H9 (cell line): Measurements from ENCODE around the gene DCPS. TPM values are rescaled to one million over a fixed set of nuclear protein-coding genes. Genes with fewer than 3 reads are reported as not detected.
"Not testable (repeated sequence)": the region's sequence is repeated elsewhere in the genome, so short reads cannot be mapped to it uniquely, and the experiment has no call there.

Source experiments
- DNase-seq: peaks from one replicate; pipeline ENCODE4 v3.0.0-alpha.2; 2017
- H2AFZ ChIP-seq: one replicate; pipeline ENCODE4 v1.6.1; 2013; ENCODE audit warnings: mild to moderate bottlenecking, low read length, control low read depth, moderate library complexity
- H2AK5ac ChIP-seq: 2 replicates; pipeline ENCODE4 v1.6.1; 2013; ENCODE audit warnings: low read length, control low read depth, mixed read lengths; ENCODE audit not compliant: insufficient read length
- H2BK120ac ChIP-seq: one replicate; pipeline ENCODE4 v1.6.1; 2013; ENCODE audit warnings: low read depth, mild to moderate bottlenecking, low read length, control low read depth, inconsistent platforms; ENCODE audit not compliant: poor library complexity, severe bottlenecking
- H2BK12ac ChIP-seq: 2 replicates; pipeline ENCODE4 v1.6.1; 2013; ENCODE audit warnings: low read length, control low read depth, mixed read lengths, low read depth; ENCODE audit not compliant: insufficient read length
- H2BK15ac ChIP-seq: 2 replicates; pipeline ENCODE4 v1.6.1; 2013; ENCODE audit warnings: low read depth, low read length, control low read depth
- H2BK20ac ChIP-seq: one replicate; pipeline ENCODE4 v1.6.1; 2013; ENCODE audit warnings: low read depth, mild to moderate bottlenecking, low read length, control low read depth, inconsistent platforms; ENCODE audit not compliant: poor library complexity, severe bottlenecking
- H2BK5ac ChIP-seq: 2 replicates; pipeline ENCODE4 v1.6.1; 2013; ENCODE audit warnings: low read length, control low read depth, mixed read lengths; ENCODE audit not compliant: insufficient read length
- H3K14ac ChIP-seq: 2 replicates; pipeline ENCODE4 v1.6.1; 2013; ENCODE audit warnings: low read length, control low read depth; ENCODE audit not compliant: insufficient read depth
- H3K18ac ChIP-seq: 2 replicates; pipeline ENCODE4 v1.6.1; 2013; ENCODE audit warnings: low read depth, mild to moderate bottlenecking, mixed read lengths, low read length, control low read depth; ENCODE audit not compliant: insufficient read length
- H3K23ac ChIP-seq: 2 replicates; pipeline ENCODE4 v1.6.1; 2013; ENCODE audit warnings: low read length, control low read depth, mixed read lengths, low read depth; ENCODE audit not compliant: insufficient read length
- H3K23me2 ChIP-seq: 2 replicates; pipeline ENCODE4 v1.6.1; 2013; ENCODE audit warnings: low read depth, mild to moderate bottlenecking, mixed read lengths, low read length, control low read depth; ENCODE audit not compliant: insufficient read length, poor library complexity, severe bottlenecking
- H3K27ac ChIP-seq: 2 replicates; pipeline ENCODE4 v1.5.1; 2013; ENCODE audit warnings: low read length, control low read depth, mixed read lengths, low read depth; ENCODE audit not compliant: insufficient read length
- H3K27me3 ChIP-seq: 2 replicates; pipeline ENCODE4 v1.6.1; 2013; ENCODE audit warnings: low read length, control low read depth, inconsistent platforms; ENCODE audit not compliant: insufficient read depth
- H3K4ac ChIP-seq: 2 replicates; pipeline ENCODE4 v1.6.1; 2013; ENCODE audit warnings: low read depth, mild to moderate bottlenecking, control low read depth, inconsistent platforms, low read length, moderate library complexity
- H3K4me1 ChIP-seq: 2 replicates; pipeline ENCODE4 v1.6.1; 2013; ENCODE audit warnings: low read length, control low read depth, inconsistent platforms; ENCODE audit not compliant: insufficient read depth
- H3K4me2 ChIP-seq: 2 replicates; pipeline ENCODE4 v1.6.1; 2013; ENCODE audit warnings: low read length, control low read depth, mixed read lengths; ENCODE audit not compliant: insufficient read length, insufficient read depth
- H3K56ac ChIP-seq: 2 replicates; pipeline ENCODE4 v1.6.1; 2013; ENCODE audit warnings: low read depth, mild to moderate bottlenecking, mixed read lengths, low read length, control low read depth; ENCODE audit not compliant: insufficient read length
- H3K79me1 ChIP-seq: 2 replicates; pipeline ENCODE4 v1.6.1; 2013; ENCODE audit warnings: low read depth, mild to moderate bottlenecking, moderate library complexity, low read length, control low read depth, inconsistent platforms; ENCODE audit not compliant: insufficient read depth, poor library complexity, severe bottlenecking
- H3K79me2 ChIP-seq: 2 replicates; pipeline ENCODE4 v1.6.1; 2013; ENCODE audit warnings: low read length, control low read depth, inconsistent platforms; ENCODE audit not compliant: insufficient read depth
- H3K9ac ChIP-seq: 2 replicates; pipeline ENCODE4 v1.6.1; 2013; ENCODE audit warnings: low read length, control low read depth, mixed read lengths; ENCODE audit not compliant: insufficient read length; ENCODE audit errors: extremely low read depth
- H3K9me3 ChIP-seq: one replicate; pipeline ENCODE4 v1.6.1; 2013; ENCODE audit warnings: low read depth, low read length, inconsistent platforms; ENCODE audit not compliant: control insufficient read depth
- H3T11ph ChIP-seq: one replicate; pipeline ENCODE4 v1.6.1; 2013; ENCODE audit warnings: mild to moderate bottlenecking, low read length, control low read depth, inconsistent platforms
- H4K20me1 ChIP-seq: one replicate; pipeline ENCODE4 v1.6.1; 2013; ENCODE audit not compliant: control insufficient read depth, insufficient read length, insufficient read depth
- H4K5ac ChIP-seq: 2 replicates; pipeline ENCODE4 v1.6.1; 2013; ENCODE audit warnings: low read depth, mild to moderate bottlenecking, mixed read lengths, low read length, control low read depth; ENCODE audit not compliant: insufficient read length
- H4K8ac ChIP-seq: replicated peaks from 2 replicates; pipeline ENCODE4 v1.6.1; 2013; ENCODE audit warnings: low read length, control low read depth, mixed read lengths, low read depth; ENCODE audit not compliant: insufficient read length
- H4K91ac ChIP-seq: 2 replicates; pipeline ENCODE4 v1.6.1; 2013; ENCODE audit warnings: low read depth, mild to moderate bottlenecking, moderate library complexity, mixed read lengths, low read length, control low read depth; ENCODE audit not compliant: insufficient read length
- H3K27ac Mint-ChIP-seq, 3 experiments: 2 replicates in 2 of 3; 3 replicates in 1 of 3; pipeline ENCODE4 v1.8.0; 2020 to 2021; ENCODE audit warnings: mixed read lengths in 3 of 3, mild to moderate bottlenecking in 1 of 3, moderate library complexity in 1 of 3
- H3K27me3 Mint-ChIP-seq: 2 replicates; pipeline ENCODE4 v1.8.0; 2021; ENCODE audit warnings: low read depth, mild to moderate bottlenecking, moderate library complexity, mixed read lengths
- H3K36me3 Mint-ChIP-seq, 3 experiments: 2 replicates in 2 of 3; 3 replicates in 1 of 3; pipeline ENCODE4 v1.8.0; 2020 to 2021; ENCODE audit warnings: low read depth in 3 of 3, mixed read lengths in 3 of 3; ENCODE audit not compliant: insufficient read depth in 1 of 3
- H3K4me1 Mint-ChIP-seq, 2 experiments: 2 replicates each; pipeline ENCODE4 v1.8.0; 2020; ENCODE audit warnings: mixed read lengths in 2 of 2
- H3K4me3 Mint-ChIP-seq, 2 experiments: 2 replicates in 1 of 2; 3 replicates in 1 of 2; pipeline ENCODE4 v1.8.0; 2020 to 2021; ENCODE audit warnings: mild to moderate bottlenecking in 2 of 2, mixed read lengths in 2 of 2, moderate library complexity in 1 of 2
- H3K9me3 Mint-ChIP-seq, 2 experiments: 2 replicates in 1 of 2; 3 replicates in 1 of 2; pipeline ENCODE4 v1.8.0; 2020; ENCODE audit warnings: mild to moderate bottlenecking in 2 of 2, mixed read lengths in 2 of 2, moderate library complexity in 1 of 2
- WGBS: extraction: QIAGEN DNeasy Blood & Tissue Kit; methylation state at CpG from one replicate; pipeline ENCODE4 v1.1.7; 2013; ENCODE audit warnings: missing lambda C conversion rate, low lambda C conversion rate, mixed read lengths; ENCODE audit not compliant: insufficient read length; ENCODE audit errors: extremely low coverage; 5-methylcytosine and 5-hydroxymethylcytosine counted together
- total RNA-seq: library from RNA; stranded (reverse); gene quantifications from 2 replicates; pipeline ENCODE4 v1.2.1, GENCODE V29; 2021
- TF ChIP-seq, protein P1 (sequence below): fragments of 200-600 bp; sonication (generic); conservative IDR thresholded peaks from 3 replicates; pipeline ENCODE4 v1.8.0; 2021; ENCODE audit warnings: antibody characterized with exemption, mild to moderate bottlenecking

The DCPS gene
- total RNA-seq, 1 experiment from 2014 or later: 27.7 TPM

DNA sequence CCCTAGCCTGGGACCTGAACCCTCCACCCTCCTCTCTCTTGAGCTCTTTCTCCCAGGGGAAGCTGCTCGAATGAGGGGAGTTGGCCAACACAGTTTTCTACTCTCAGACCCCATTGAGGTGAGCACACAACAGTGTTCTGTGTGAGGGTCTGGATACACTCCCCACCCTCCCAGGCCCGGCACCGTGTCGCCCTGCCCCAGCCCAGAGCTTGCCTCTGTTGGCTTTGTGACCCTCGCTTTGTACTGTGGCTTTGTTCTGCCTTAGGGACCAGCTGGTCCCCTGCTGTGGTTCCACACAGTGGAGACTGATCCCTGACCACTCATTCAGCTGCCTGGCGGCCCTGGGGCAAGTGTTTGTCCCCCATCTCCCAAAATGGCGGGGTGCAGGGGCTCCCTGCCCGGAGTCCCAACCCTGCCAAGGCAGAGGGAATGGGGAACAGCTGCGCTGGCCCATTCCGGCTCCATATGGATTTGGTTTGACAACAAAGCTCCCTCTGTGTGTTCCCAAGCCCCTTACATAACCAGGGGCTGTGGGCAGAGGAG is 59.9 kb downstream of the DCPS start:
- no peaks in the 10 kb centered on the region for H3K23me2 ChIP-seq
- no peaks in the 10 kb centered on the region for H3K36me3 Mint-ChIP-seq
- no peak overlapping the region for H3K4me2 ChIP-seq

DNA sequence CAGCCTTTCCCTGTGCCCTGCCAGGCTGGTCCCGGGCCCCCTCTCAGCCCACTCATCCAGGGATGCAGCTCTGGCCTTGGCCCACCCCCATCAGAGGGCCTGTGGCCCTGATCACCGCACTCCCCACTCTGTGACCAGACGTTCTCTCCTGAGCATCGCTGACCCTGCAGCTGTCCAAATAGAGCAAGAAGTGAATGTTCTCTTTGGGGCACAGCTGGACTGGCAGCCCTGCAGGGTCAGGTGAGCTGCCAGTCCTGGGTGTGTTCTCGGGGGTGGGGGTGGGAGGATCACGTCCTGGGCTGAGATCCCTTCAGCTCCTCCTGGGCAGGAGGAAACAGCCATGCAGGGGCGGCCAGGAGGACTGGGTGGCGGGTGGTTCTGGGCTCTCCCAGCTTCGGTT is 60.9 kb downstream of the DCPS start:
- H3K27ac ChIP-seq, H3T11ph ChIP-seq, H3K27me3 ChIP-seq, H3K9me3 ChIP-seq, H3K9me3 Mint-ChIP-seq, H2BK120ac ChIP-seq, H4K20me1 ChIP-seq, H2AFZ ChIP-seq, DNase-seq, H2AK5ac ChIP-seq, H3K4me3 Mint-ChIP-seq, H3K79me1 ChIP-seq, H3K27ac Mint-ChIP-seq, H4K91ac ChIP-seq, H3K36me3 Mint-ChIP-seq, H2BK5ac ChIP-seq, H2BK15ac ChIP-seq, H2BK20ac ChIP-seq, H3K4ac ChIP-seq, H3K14ac ChIP-seq, H2BK12ac ChIP-seq, H3K27me3 Mint-ChIP-seq, H4K5ac ChIP-seq, H4K8ac ChIP-seq, H3K9ac ChIP-seq, H3K56ac ChIP-seq, H3K4me2 ChIP-seq, H3K23ac ChIP-seq, H3K18ac ChIP-seq, H3K23me2 ChIP-seq, H3K4me1 ChIP-seq, H3K79me2 ChIP-seq: not testable (repeated sequence)
- peaks cover 29 to 48% of the 10 kb centered on the region in 2 experiments for H3K4me1 Mint-ChIP-seq
- no CpG with 5 or more reads among the region's 9 CpGs for WGBS

More for the DNA sequence above, 59.9 kb downstream of the DCPS start:
- Histone ChIP-seq H2BK15ac (no peak overlapping the region), H3K9ac (no peak overlapping the region), H3K56ac (no peak overlapping the region), H3T11ph (no peak overlapping the region), H3K23ac (no peak overlapping the region), H3K4ac (no peak overlapping the region), H3K4me1 (no peaks in the 10 kb centered on the region; the same call in 1 of the 2 replicates), H4K5ac (no peak overlapping the region), H3K79me2 (no peaks in the 10 kb centered on the region), H4K91ac (no peak overlapping the region), H2BK5ac (no peak overlapping the region), H4K20me1 (no peaks in the 10 kb centered on the region), H3K9me3 (no peaks in the 10 kb centered on the region), H2BK20ac (no peak overlapping the region), H2AK5ac (no peak overlapping the region), H4K8ac (no peak overlapping the region), H2BK120ac (no peak overlapping the region), H3K27me3 (no peaks in the 10 kb centered on the region), H2AFZ (no peak overlapping the region), H3K18ac (no peak overlapping the region), H3K14ac (no peak overlapping the region), H3K27ac (no peak overlapping the region), H2BK12ac (no peak overlapping the region), H3K79me1 (no peaks in the 10 kb centered on the region)
- DNase-seq: no peak
- H3K27me3 Mint-ChIP-seq: no peaks in the 10 kb centered on the region
- H3K4me1 Mint-ChIP-seq: peaks cover 27 to 49% of the 10 kb centered on the region in 2 experiments
- no peak overlapping the region for H3K27ac Mint-ChIP-seq
- TF ChIP-seq, protein P1, sequence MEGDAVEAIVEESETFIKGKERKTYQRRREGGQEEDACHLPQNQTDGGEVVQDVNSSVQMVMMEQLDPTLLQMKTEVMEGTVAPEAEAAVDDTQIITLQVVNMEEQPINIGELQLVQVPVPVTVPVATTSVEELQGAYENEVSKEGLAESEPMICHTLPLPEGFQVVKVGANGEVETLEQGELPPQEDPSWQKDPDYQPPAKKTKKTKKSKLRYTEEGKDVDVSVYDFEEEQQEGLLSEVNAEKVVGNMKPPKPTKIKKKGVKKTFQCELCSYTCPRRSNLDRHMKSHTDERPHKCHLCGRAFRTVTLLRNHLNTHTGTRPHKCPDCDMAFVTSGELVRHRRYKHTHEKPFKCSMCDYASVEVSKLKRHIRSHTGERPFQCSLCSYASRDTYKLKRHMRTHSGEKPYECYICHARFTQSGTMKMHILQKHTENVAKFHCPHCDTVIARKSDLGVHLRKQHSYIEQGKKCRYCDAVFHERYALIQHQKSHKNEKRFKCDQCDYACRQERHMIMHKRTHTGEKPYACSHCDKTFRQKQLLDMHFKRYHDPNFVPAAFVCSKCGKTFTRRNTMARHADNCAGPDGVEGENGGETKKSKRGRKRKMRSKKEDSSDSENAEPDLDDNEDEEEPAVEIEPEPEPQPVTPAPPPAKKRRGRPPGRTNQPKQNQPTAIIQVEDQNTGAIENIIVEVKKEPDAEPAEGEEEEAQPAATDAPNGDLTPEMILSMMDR: no peak
- no peaks in the 10 kb centered on the region for H3K9me3 Mint-ChIP-seq
- no peak overlapping the region for H3K4me3 Mint-ChIP-seq
- no CpG with 5 or more reads among the region's 10 CpGs for WGBS
